ENCODE results near the gene KCTD21.

GRCh38 chr11:78200553-78200952 lies 12.1 kb upstream of the KCTD21 start:
- TF ChIP-seq CTCF (IDR thresholded peaks at IDR 0.05), result no peak
- TF ChIP-seq EP300 (IDR thresholded peaks at IDR 0.05), result no peak
- no peak for TF ChIP-seq POLR2A (IDR thresholded peaks at IDR 0.05)

All from ovary (tissue), 3 donors.